Transverse colon (tissue), 3 donors: ENCODE data around the gene MTF2.

Experiments used
- CTCF ChIP-seq, 5 experiments: fragments of 200-600 bp in 3 of 5; fragments of 450-650 bp in 2 of 5; sonication (generic) in 3 of 5; IDR thresholded peaks; 1 replicate in 2 of 5; 2 replicates in 3 of 5; pipeline ENCODE4 v1.5.1; 2016 to 2017; ENCODE audit warnings: antibody characterized with exemption in 5 of 5, inconsistent platforms in 3 of 5, mild to moderate bottlenecking in 2 of 5, moderate library complexity in 1 of 5
- POLR2A ChIP-seq: fragments of 450-650 bp; IDR thresholded peaks from one replicate; pipeline ENCODE4 v1.6.1; 2016; ENCODE audit warnings: antibody characterized with exemption, mild to moderate bottlenecking, moderate library complexity

- TF ChIP-seq CTCF (IDR thresholded peaks at IDR 0.05) (no peak), POLR2A (no peak)
Measured at GRCh38 chr1:93076268-93076667, 2.8 kb upstream of the MTF2 start.
